NCI-H1417 (cell line): ENCODE results near the gene CD1C.
"Not testable (repeated sequence)": the region's sequence is repeated elsewhere in the genome, so short reads cannot be mapped to it uniquely, and the experiment has no call there.

Experiments used
- DNase-seq, 3 experiments: peaks; one replicate each; lab custom pipeline; 2025; lab: John Stamatoyannopoulos, UW

Gene CD1C

GRCh38 chr1:158289811-158290210 lies at the start of gene CD1C:
Gene CD1C (plus strand): TSS chr1:158289923. CDS start chr1:158290065, 142 bp downstream.
- DNase-seq: no peak

GRCh38 chr1:158246650-158247049 lies 43.1 kb upstream of the CD1C start:
- no peak for DNase-seq

GRCh38 chr1:158248118-158248517 lies 41.6 kb upstream of the CD1C start:
- no peak for DNase-seq

- no peak for DNase-seq
These were observed 41.0 kb upstream of the CD1C start for GRCh38 chr1:158248771-158249170.

GRCh38 chr1:158249646-158250045 lies 40.1 kb upstream of the CD1C start:
- DNase-seq: no peak

GRCh38 chr1:158251163-158251562 lies 38.6 kb upstream of the CD1C start:
- DNase-seq: no peak

GRCh38 chr1:158255656-158256055 lies 34.1 kb upstream of the CD1C start:
- no peak for DNase-seq

GRCh38 chr1:158256747-158257146 lies 33.0 kb upstream of the CD1C start:
- DNase-seq: not testable (repeated sequence)

- DNase-seq: no peak
These were observed 31.8 kb upstream of the CD1C start for GRCh38 chr1:158257888-158258287.

- no peak for DNase-seq
These were observed 30.6 kb upstream of the CD1C start for GRCh38 chr1:158259117-158259516.

- no peak for DNase-seq
These were observed 17.0 kb upstream of the CD1C start for GRCh38 chr1:158272681-158273080.

GRCh38 chr1:158274797-158275196 lies 14.9 kb upstream of the CD1C start:
- DNase-seq: no peak

- not testable (repeated sequence) for DNase-seq
These were observed 7.3 kb upstream of the CD1C start for GRCh38 chr1:158282421-158282820.

- DNase-seq: no peak
These were observed 5.8 kb upstream of the CD1C start for GRCh38 chr1:158283965-158284364.

- no peak for DNase-seq
These were observed 3.9 kb upstream of the CD1C start for GRCh38 chr1:158285756-158286241.

- DNase-seq: no peak
These were observed 3.2 kb upstream of the CD1C start for GRCh38 chr1:158286487-158286886.

- no peak for DNase-seq
These were observed 2.8 kb upstream of the CD1C start for GRCh38 chr1:158286941-158287346.

GRCh38 chr1:158290321-158290844 lies 660 bp downstream of the CD1C start:
- DNase-seq: no peak

GRCh38 chr1:158295791-158296190 lies 6.1 kb downstream of the CD1C start:
- no peak for DNase-seq

GRCh38 chr1:158310623-158311022 lies 20.9 kb downstream of the CD1C start:
- no peak for DNase-seq

GRCh38 chr1:158311066-158311465 lies 21.3 kb downstream of the CD1C start:
- no peak for DNase-seq

GRCh38 chr1:158323866-158324265 lies 34.1 kb downstream of the CD1C start:
- DNase-seq: no peak

- no peak for DNase-seq
These were observed 34.7 kb downstream of the CD1C start for GRCh38 chr1:158324395-158324794.

- no peak for DNase-seq
These were observed 37.8 kb downstream of the CD1C start for GRCh38 chr1:158327481-158327880.
